GM10266 (cell line): ENCODE results near the gene GBA2.

Experiments used
- DNase-seq: peaks from one replicate; pipeline ENCODE4 v3.0.0; 2012; ENCODE audit errors: extremely low spot score
- TF ChIP-seq, protein P1 (sequence below): IDR thresholded peaks from 2 replicates; pipeline ENCODE4 v1.5.1; 2012; ENCODE audit warnings: mild to moderate bottlenecking, low read depth; ENCODE audit not compliant: control insufficient read depth, insufficient read depth; ENCODE audit errors: missing control alignments

GBA2 gene

GRCh38 chr9:35732185-35732799, 16.7 kb downstream of the GBA2 start, which contains the start of the genes CREB3 and TLN1:
Gene CREB3 (plus strand): TSS chr9:35732666. CDS start chr9:35732773, 107 bp downstream.
Gene TLN1 (minus strand): TSS chr9:35732195. CDS start chr9:35725694, 6,501 bp downstream.
- TF ChIP-seq, protein P1, sequence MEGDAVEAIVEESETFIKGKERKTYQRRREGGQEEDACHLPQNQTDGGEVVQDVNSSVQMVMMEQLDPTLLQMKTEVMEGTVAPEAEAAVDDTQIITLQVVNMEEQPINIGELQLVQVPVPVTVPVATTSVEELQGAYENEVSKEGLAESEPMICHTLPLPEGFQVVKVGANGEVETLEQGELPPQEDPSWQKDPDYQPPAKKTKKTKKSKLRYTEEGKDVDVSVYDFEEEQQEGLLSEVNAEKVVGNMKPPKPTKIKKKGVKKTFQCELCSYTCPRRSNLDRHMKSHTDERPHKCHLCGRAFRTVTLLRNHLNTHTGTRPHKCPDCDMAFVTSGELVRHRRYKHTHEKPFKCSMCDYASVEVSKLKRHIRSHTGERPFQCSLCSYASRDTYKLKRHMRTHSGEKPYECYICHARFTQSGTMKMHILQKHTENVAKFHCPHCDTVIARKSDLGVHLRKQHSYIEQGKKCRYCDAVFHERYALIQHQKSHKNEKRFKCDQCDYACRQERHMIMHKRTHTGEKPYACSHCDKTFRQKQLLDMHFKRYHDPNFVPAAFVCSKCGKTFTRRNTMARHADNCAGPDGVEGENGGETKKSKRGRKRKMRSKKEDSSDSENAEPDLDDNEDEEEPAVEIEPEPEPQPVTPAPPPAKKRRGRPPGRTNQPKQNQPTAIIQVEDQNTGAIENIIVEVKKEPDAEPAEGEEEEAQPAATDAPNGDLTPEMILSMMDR = peak; percentile 50
- DNase-seq = peak; percentile 97

- TF ChIP-seq, protein P1 = no peak
- no peak for DNase-seq
Observed at GRCh38 chr9:35731415-35732184, 17.4 kb downstream of the GBA2 start.

DNA sequence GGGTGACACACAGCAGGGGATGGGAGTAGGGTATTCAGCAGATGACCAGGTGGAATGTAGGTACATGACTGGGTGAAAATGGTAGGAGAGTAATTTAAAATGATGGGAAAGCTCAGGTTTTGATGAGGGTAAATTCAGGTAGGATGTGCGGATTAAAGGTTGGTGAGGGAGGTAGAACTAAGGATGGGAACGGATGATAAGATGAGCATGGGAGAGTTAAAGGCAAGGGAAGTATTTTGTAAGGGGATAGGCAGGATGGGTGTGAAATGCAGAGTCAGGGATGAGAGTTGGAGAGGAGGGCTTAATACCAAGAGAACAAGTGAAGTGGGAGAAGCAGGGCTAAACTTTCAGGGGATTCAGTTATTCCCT, 18.6 kb downstream of the GBA2 start:
- DNase-seq = no peak
- TF ChIP-seq, protein P1 = no peak

- TF ChIP-seq, protein P1 = peak; percentile 46
- DNase-seq = no peak
Observed at GRCh38 chr9:35729700-35730485, 19.1 kb downstream of the GBA2 start.

GRCh38 chr9:35729101-35729500, 19.9 kb downstream of the GBA2 start:
- TF ChIP-seq, protein P1 = no peak
- DNase-seq = no peak

DNA sequence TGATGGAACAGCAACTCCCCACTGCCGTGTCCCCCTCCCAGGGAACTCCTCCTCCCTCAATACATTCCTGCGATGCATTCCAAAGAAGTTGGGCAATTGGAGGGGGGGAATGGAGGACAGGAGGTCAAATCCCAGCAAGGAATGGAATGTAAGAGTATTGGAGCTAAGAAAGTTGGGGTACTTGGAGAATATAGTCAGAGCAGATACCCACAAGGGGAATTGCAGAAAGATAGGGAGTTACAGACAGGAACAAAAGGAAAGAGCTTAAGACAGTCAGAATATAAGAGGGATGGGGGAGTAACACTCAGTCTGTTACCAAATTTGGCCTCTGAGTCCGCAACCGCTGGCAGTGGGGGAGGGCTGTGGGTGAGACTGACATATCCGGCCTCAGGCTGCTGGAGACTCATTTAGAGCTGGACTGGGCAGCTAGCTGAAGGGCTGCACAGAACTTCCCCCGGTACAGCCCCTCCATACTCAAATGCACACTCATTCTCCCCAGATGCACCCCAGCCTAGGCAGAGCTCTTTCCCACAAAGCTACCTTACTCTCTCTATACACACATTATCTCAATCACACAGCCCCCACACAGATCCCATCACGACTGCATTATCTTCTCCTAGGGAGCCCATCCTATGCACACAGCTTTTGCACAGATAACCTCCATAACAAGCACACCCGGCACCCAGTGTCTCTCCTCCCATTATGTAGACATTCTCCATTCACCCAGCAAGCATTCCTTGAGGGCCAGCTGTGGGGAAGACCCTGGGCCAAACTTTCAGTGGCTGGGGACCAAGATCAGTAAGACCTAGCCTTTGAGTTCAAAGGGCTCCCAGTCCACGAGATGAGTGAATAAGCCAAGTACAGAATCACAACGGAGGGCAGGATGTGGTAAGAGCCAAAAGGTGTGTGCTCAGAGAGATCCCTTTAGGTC, 20.7 kb downstream of the GBA2 start:
- TF ChIP-seq, protein P1 = no peak
- peak; percentile 76 for DNase-seq
